ENCODE measurements around the gene NLGN3. TPM values are rescaled to one million over a fixed set of nuclear protein-coding genes. Genes with fewer than 3 reads are reported as not detected.

NLGN3 gene
- total RNA-seq, 6 experiments from 2014 or later, result 0.12 to 0.25 (median 0.14) TPM; not detected in 1

DNA sequence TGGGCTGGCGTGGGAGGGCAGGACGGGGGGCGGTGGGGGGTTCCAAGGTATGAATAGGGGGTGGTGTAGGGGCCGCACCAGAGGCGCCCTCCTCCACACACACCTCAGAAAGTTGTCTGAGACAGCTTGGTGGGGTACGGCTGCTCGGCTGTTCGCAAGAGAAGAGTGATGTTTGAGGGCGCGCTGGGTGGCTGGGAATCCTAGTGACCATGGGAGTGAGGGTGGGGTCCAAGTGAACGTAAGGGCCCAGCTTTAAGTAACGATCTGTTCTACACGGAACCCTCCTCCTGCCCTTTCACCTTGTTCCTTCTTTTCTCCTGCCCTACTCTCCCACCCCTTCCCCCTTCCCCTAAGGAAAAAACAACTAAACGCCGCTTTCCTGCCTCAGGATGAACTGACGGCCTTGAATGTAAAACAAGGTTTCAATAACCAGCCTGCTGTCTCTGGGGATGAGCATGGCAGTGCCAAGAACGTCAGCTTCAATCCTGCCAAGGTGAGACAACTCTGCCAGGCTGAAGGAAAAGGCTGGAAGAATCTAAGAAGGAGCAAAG, 25.6 kb upstream of the NLGN3 start:
- H3K27ac ChIP-seq, result peak overlapping the region; percentile 62 to 74 (median 68)
- no peak for DNase-seq
- intact Hi-C loops (cut with DNase I), result no loop called here

GRCh38 chrX:71128166-71128833, 16.3 kb upstream of the NLGN3 start:
- WGBS (ENCODE audit: insufficient coverage, low coverage, low lambda C conversion rate, missing lambda C conversion rate), result 77% methylated on average over 9 of the region's 12 CpGs
- Histone ChIP-seq H3K27ac (no peak overlapping the region), H3K9me3 (no peaks in the 10 kb centered on the region), H3K4me3 (no peak overlapping the region), H3K36me3 (peaks cover 0 to 31% (median 0%) of the 10 kb centered on the region in 4 donors), H3K27me3 (no peaks in the 10 kb centered on the region), H3K4me1 (no peaks in the 10 kb centered on the region)
- no peak for ATAC-seq
- no peak for TF ChIP-seq POLR2A (IDR thresholded peaks at IDR 0.05)
- no peak for TF ChIP-seq CTCF (IDR thresholded peaks at IDR 0.05)
- intact Hi-C loops (cut with DNase I), result no loop called here
- no peak for DNase-seq

More for the DNA sequence above, 25.6 kb upstream of the NLGN3 start:
- peaks cover 0 to 18% (median 5%) of the 10 kb centered on the region in 4 donors for H3K36me3 ChIP-seq
- WGBS (ENCODE audit: insufficient coverage, low coverage, low lambda C conversion rate, missing lambda C conversion rate), result 33% methylated on average over 9 of the region's 17 CpGs
- peak; percentile 31 to 42 (median 36) for ATAC-seq
- no peaks in the 10 kb centered on the region for H3K4me1 ChIP-seq
- H3K4me3 ChIP-seq, result peak overlapping the region; percentile 40 to 62 (median 57)
- H3K27me3 ChIP-seq, result no peaks in the 10 kb centered on the region
- TF ChIP-seq CTCF (IDR thresholded peaks at IDR 0.05) (no peak), POLR2A (IDR thresholded peaks at IDR 0.05) (no peak)
- H3K9me3 ChIP-seq, result no peaks in the 10 kb centered on the region

- intact Hi-C loops (cut with DNase I), result no loop called here
- DNase-seq (peak; percentile 58 to 72 (median 66)), ATAC-seq (peak; percentile 84 to 92 (median 91))
- Histone ChIP-seq H3K36me3 (peaks cover 0 to 32% (median 0%) of the 10 kb centered on the region in 4 donors), H3K27ac (no peak overlapping the region), H3K9me3 (no peaks in the 10 kb centered on the region), H3K4me1 (no peaks in the 10 kb centered on the region), H3K4me3 (no peak overlapping the region), H3K27me3 (no peaks in the 10 kb centered on the region)
- WGBS (ENCODE audit: insufficient coverage, low coverage, low lambda C conversion rate, missing lambda C conversion rate), result 33% methylated on average over 16 of the region's 18 CpGs
- TF ChIP-seq POLR2A (IDR thresholded peaks at IDR 0.05) (no peak), CTCF (IDR thresholded peaks at IDR 0.05) (peak; percentile 64 to 78 (median 73))
These were observed 15.5 kb upstream of the NLGN3 start for GRCh38 chrX:71128915-71129765.

GRCh38 chrX:71131510-71131909, 13.1 kb upstream of the NLGN3 start:
- Histone ChIP-seq H3K27me3 (no peaks in the 10 kb centered on the region), H3K4me3 (no peak overlapping the region), H3K4me1 (no peaks in the 10 kb centered on the region), H3K9me3 (no peaks in the 10 kb centered on the region), H3K27ac (no peak overlapping the region), H3K36me3 (peaks cover 0 to 39% (median 0%) of the 10 kb centered on the region in 4 donors)
- no peak for ATAC-seq
- TF ChIP-seq CTCF (IDR thresholded peaks at IDR 0.05), result no peak
- TF ChIP-seq POLR2A (IDR thresholded peaks at IDR 0.05), result no peak
- intact Hi-C loops (cut with DNase I), result no loop called here
- DNase-seq, result no peak
- WGBS (ENCODE audit: insufficient coverage, low coverage, low lambda C conversion rate, missing lambda C conversion rate), result 71% methylated on average over 2 of the region's 4 CpGs
